HG03095 (cell line): ENCODE data around the gene HS3ST4.

Source experiments
- ATAC-seq: cut with Tn5 transposase; IDR thresholded peaks from one replicate; pipeline ENCODE4 v1.9.1; 2021; ENCODE audit warnings: moderate library complexity; ENCODE audit not compliant: unreplicated experiment

Gene HS3ST4

GRCh38 chr16:26158142-26158759 is 466.5 kb downstream of the HS3ST4 start:
- no peak for ATAC-seq

- no peak for ATAC-seq
These were observed 469.9 kb downstream of the HS3ST4 start for GRCh38 chr16:26161461-26162180.

- no peak for ATAC-seq
These were observed 477.7 kb downstream of the HS3ST4 start for GRCh38 chr16:26169473-26169872.

GRCh38 chr16:26175944-26176343 is 484.2 kb downstream of the HS3ST4 start:
- ATAC-seq = no peak

GRCh38 chr16:26177438-26177837 is 485.7 kb downstream of the HS3ST4 start:
- ATAC-seq = no peak

- ATAC-seq = no peak
These were observed 486.5 kb downstream of the HS3ST4 start for GRCh38 chr16:26178298-26178697.

- no peak for ATAC-seq
These were observed 494.4 kb downstream of the HS3ST4 start for GRCh38 chr16:26186091-26186615.
